ENCODE measurements around the gene TCERG1L. TPM values are rescaled to one million over a fixed set of nuclear protein-coding genes. Genes with fewer than 3 reads are reported as not detected.

TCERG1L gene
- total and polyA plus RNA-seq, 10 donors: 0.03 to 1.2 (median 0.30) TPM; not detected in 3

- DNase-seq: no peak
- TF ChIP-seq POLR2A (IDR thresholded peaks at IDR 0.05) (no peak), POLR2AphosphoS5 (IDR thresholded peaks at IDR 0.05) (no peak)
- TF ChIP-seq, protein P1, sequence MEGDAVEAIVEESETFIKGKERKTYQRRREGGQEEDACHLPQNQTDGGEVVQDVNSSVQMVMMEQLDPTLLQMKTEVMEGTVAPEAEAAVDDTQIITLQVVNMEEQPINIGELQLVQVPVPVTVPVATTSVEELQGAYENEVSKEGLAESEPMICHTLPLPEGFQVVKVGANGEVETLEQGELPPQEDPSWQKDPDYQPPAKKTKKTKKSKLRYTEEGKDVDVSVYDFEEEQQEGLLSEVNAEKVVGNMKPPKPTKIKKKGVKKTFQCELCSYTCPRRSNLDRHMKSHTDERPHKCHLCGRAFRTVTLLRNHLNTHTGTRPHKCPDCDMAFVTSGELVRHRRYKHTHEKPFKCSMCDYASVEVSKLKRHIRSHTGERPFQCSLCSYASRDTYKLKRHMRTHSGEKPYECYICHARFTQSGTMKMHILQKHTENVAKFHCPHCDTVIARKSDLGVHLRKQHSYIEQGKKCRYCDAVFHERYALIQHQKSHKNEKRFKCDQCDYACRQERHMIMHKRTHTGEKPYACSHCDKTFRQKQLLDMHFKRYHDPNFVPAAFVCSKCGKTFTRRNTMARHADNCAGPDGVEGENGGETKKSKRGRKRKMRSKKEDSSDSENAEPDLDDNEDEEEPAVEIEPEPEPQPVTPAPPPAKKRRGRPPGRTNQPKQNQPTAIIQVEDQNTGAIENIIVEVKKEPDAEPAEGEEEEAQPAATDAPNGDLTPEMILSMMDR (IDR thresholded peaks at IDR 0.05 in 8 of 11, conservative IDR thresholded peaks at IDR 0.05 in 3 of 11): no peak
- WGBS, 5 donors: 89 to 97% (median 94%) methylated on average over 5 to 27 of the region's 27 CpGs
- H3K36me3 ChIP-seq: no peaks in the 10 kb centered on the region
- no peak overlapping the region for H3K4me3 ChIP-seq
- peaks cover 0 to 9% (median 0%) of the 10 kb centered on the region in 6 donors for H3K4me1 ChIP-seq
- no peaks in the 10 kb centered on the region for H3K27me3 ChIP-seq (replicated peaks in 1 of 7)
- H3K9me3 ChIP-seq: no peaks in the 10 kb centered on the region
- H3K27ac ChIP-seq: no peak overlapping the region
- intact Hi-C loops (cut with DNase I; ENCODE audit: low total_unique reads): no loop called here
Observed at GRCh38 chr10:131075218-131075770, 236.2 kb downstream of the TCERG1L start.

- Histone ChIP-seq H3K4me3 (no peak overlapping the region), H3K36me3 (no peaks in the 10 kb centered on the region), H3K27ac (no peak overlapping the region), H3K9me3 (no peaks in the 10 kb centered on the region), H3K27me3 (replicated peaks in 1 of 7) (no peaks in the 10 kb centered on the region), H3K4me1 (peaks cover 0 to 9% (median 0%) of the 10 kb centered on the region in 6 donors)
- 78 to 93% (median 82%) methylated on average over 8 of the region's 8 CpGs for WGBS, 5 donors
- intact Hi-C loops (cut with DNase I; ENCODE audit: low total_unique reads): no loop called here
- no peak for DNase-seq
- no peak for TF ChIP-seq POLR2A (IDR thresholded peaks at IDR 0.05)
- TF ChIP-seq, protein P1 (IDR thresholded peaks at IDR 0.05 in 8 of 11, conservative IDR thresholded peaks at IDR 0.05 in 3 of 11): no peak
- no peak for TF ChIP-seq POLR2AphosphoS5 (IDR thresholded peaks at IDR 0.05)
Observed at GRCh38 chr10:131074682-131075081, 236.8 kb downstream of the TCERG1L start.

- no peaks in the 10 kb centered on the region for H3K36me3 ChIP-seq
- H3K27ac ChIP-seq: peak overlapping the region in 1 of 8 donors; percentile 34
- intact Hi-C loops (cut with DNase I; ENCODE audit: low total_unique reads): no loop called here
- peaks cover 0 to 9% (median 0%) of the 10 kb centered on the region in 6 donors for H3K4me1 ChIP-seq
- peak in 2 of 3 donors; percentile 39 to 47 for TF ChIP-seq POLR2AphosphoS5 (IDR thresholded peaks at IDR 0.05)
- TF ChIP-seq, protein P1 (IDR thresholded peaks at IDR 0.05 in 8 of 11, conservative IDR thresholded peaks at IDR 0.05 in 3 of 11): no peak
- 64 to 80% (median 72%) methylated on average over 5 to 11 of the region's 11 CpGs for WGBS, 5 donors
- no peaks in the 10 kb centered on the region for H3K9me3 ChIP-seq
- DNase-seq: no peak
- no peak overlapping the region for H3K4me3 ChIP-seq
- no peaks in the 10 kb centered on the region for H3K27me3 ChIP-seq (replicated peaks in 1 of 7)
Observed at GRCh38 chr10:131073469-131074035, 238.0 kb downstream of the TCERG1L start.

- DNase-seq: no peak
Observed at GRCh38 chr10:131072651-131073468, 238.7 kb downstream of the TCERG1L start.

More at GRCh38 chr10:131072651-131073468, 238.7 kb downstream of the TCERG1L start:
- no peak for TF ChIP-seq POLR2AphosphoS5 (IDR thresholded peaks at IDR 0.05)
- no peak for TF ChIP-seq POLR2A (IDR thresholded peaks at IDR 0.05)
- TF ChIP-seq, protein P1 (IDR thresholded peaks at IDR 0.05 in 8 of 11, conservative IDR thresholded peaks at IDR 0.05 in 3 of 11): no peak
- no peaks in the 10 kb centered on the region for H3K9me3 ChIP-seq
- H3K4me3 ChIP-seq: no peak overlapping the region
- H3K4me1 ChIP-seq: peaks cover 0 to 9% (median 0%) of the 10 kb centered on the region in 6 donors
- H3K27me3 ChIP-seq (replicated peaks in 1 of 7): no peaks in the 10 kb centered on the region
- no peaks in the 10 kb centered on the region for H3K36me3 ChIP-seq
- peak overlapping the region in 1 of 8 donors; percentile 34 for H3K27ac ChIP-seq
- 89 to 94% (median 91%) methylated on average over 12 to 13 of the region's 13 CpGs for WGBS, 5 donors
- intact Hi-C loops (cut with DNase I; ENCODE audit: low total_unique reads): no loop called here
